ENCODE data around the gene TNS3. TPM values are rescaled to one million over a fixed set of nuclear protein-coding genes. Genes with fewer than 3 reads are reported as not detected.
A peak's percentile ranks its signal among the peaks of the same experiment; 100 is the strongest.

TNS3 gene
- total and polyA plus RNA-seq, 2 of the 13 experiments (the other 11 are each of a cell fraction or from before 2014, with no cell fraction given) = 52.9 to 55.7 TPM

DNA sequence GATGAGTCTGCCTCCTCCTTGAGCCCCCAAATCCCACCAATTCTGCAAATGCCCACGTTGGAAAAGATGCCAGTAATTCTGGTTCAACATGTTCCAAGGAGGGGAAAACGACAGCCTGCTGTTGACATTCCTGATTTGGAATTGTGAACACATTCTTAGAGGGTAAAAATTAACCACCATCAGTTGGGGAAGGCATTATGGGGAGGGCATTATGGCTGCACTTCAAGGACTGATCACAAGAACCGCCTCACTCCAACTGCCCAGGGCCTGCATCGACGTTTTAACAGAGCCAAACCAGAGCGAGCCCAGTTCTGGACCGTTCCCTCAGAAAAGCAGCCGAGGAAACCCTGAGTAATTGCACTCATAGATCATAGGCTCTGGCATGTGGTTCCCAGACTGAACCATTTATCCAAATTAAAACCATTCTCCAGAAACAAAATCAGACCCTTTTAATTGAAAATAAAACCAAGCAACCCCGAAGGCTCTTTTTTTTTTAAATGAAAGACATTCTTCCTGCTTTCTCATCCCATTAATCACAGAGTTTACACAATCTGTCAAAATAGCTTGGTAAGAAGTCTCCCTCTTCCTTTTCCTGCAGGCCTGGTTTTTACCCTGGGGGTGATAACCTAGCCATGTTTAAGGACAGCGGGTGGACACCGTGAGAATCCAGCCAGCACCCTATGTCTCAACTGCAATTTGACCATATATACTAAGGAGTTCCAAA is 8.0 kb downstream of the TNS3 start (continued):
- TF ChIP-seq, protein P1, sequence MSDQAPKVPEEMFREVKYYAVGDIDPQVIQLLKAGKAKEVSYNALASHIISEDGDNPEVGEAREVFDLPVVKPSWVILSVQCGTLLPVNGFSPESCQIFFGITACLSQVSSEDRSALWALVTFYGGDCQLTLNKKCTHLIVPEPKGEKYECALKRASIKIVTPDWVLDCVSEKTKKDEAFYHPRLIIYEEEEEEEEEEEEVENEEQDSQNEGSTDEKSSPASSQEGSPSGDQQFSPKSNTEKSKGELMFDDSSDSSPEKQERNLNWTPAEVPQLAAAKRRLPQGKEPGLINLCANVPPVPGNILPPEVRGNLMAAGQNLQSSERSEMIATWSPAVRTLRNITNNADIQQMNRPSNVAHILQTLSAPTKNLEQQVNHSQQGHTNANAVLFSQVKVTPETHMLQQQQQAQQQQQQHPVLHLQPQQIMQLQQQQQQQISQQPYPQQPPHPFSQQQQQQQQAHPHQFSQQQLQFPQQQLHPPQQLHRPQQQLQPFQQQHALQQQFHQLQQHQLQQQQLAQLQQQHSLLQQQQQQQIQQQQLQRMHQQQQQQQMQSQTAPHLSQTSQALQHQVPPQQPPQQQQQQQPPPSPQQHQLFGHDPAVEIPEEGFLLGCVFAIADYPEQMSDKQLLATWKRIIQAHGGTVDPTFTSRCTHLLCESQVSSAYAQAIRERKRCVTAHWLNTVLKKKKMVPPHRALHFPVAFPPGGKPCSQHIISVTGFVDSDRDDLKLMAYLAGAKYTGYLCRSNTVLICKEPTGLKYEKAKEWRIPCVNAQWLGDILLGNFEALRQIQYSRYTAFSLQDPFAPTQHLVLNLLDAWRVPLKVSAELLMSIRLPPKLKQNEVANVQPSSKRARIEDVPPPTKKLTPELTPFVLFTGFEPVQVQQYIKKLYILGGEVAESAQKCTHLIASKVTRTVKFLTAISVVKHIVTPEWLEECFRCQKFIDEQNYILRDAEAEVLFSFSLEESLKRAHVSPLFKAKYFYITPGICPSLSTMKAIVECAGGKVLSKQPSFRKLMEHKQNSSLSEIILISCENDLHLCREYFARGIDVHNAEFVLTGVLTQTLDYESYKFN (CRISPR knock-in tag; conservative IDR thresholded peaks at IDR 0.05) = peak; percentile 80
- TF ChIP-seq, protein P2, sequence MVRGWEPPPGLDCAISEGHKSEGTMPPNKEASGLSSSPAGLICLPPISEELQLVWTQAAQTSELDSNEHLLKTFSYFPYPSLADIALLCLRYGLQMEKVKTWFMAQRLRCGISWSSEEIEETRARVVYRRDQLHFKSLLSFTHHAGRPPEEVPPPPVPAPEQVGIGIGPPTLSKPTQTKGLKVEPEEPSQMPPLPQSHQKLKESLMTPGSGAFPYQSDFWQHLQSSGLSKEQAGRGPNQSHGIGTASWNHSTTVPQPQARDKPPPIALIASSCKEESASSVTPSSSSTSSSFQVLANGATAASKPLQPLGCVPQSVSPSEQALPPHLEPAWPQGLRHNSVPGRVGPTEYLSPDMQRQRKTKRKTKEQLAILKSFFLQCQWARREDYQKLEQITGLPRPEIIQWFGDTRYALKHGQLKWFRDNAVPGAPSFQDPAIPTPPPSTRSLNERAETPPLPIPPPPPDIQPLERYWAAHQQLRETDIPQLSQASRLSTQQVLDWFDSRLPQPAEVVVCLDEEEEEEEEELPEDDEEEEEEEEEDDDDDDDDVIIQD (CRISPR knock-in tag; IDR thresholded peaks at IDR 0.05; ENCODE audit: low read depth) = 0 out of 2 replicates have a peak, but pooled peaks have one; percentile 56
- TF ChIP-seq HDAC1 (CRISPR knock-in tag; IDR thresholded peaks at IDR 0.05) (peak; percentile 65), EED (CRISPR knock-in tag; IDR thresholded peaks at IDR 0.05) (no peak), ZNF790 (CRISPR knock-in tag; IDR thresholded peaks at IDR 0.05; ENCODE audit: borderline replicate concordance) (no peak), PCBP1 (IDR thresholded peaks at IDR 0.05; ENCODE audit: borderline replicate concordance, low read depth, low read length) (no peak), CHD2 (IDR thresholded peaks at IDR 0.05; ENCODE audit: low read depth, low read length) (no peak), ZSCAN12 (CRISPR knock-in tag; IDR thresholded peaks at IDR 0.05) (no peak), SOX13 (IDR thresholded peaks at IDR 0.05) (no peak), SOX13 (CRISPR knock-in tag; conservative IDR thresholded peaks at IDR 0.05 in 1 of 2, IDR thresholded peaks at IDR 0.05 in 1 of 2) (peak in 1 of 2 experiments; percentile 82; a peak in 2 of 4 replicates), ZNF761 (CRISPR knock-in tag; conservative IDR thresholded peaks at IDR 0.05) (no peak)
- TF ChIP-seq, protein P3, sequence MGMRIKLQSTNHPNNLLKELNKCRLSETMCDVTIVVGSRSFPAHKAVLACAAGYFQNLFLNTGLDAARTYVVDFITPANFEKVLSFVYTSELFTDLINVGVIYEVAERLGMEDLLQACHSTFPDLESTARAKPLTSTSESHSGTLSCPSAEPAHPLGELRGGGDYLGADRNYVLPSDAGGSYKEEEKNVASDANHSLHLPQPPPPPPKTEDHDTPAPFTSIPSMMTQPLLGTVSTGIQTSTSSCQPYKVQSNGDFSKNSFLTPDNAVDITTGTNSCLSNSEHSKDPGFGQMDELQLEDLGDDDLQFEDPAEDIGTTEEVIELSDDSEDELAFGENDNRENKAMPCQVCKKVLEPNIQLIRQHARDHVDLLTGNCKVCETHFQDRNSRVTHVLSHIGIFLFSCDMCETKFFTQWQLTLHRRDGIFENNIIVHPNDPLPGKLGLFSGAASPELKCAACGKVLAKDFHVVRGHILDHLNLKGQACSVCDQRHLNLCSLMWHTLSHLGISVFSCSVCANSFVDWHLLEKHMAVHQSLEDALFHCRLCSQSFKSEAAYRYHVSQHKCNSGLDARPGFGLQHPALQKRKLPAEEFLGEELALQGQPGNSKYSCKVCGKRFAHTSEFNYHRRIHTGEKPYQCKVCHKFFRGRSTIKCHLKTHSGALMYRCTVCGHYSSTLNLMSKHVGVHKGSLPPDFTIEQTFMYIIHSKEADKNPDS (CRISPR knock-in tag; IDR thresholded peaks at IDR 0.05) = no peak
- TF ChIP-seq, protein P4, sequence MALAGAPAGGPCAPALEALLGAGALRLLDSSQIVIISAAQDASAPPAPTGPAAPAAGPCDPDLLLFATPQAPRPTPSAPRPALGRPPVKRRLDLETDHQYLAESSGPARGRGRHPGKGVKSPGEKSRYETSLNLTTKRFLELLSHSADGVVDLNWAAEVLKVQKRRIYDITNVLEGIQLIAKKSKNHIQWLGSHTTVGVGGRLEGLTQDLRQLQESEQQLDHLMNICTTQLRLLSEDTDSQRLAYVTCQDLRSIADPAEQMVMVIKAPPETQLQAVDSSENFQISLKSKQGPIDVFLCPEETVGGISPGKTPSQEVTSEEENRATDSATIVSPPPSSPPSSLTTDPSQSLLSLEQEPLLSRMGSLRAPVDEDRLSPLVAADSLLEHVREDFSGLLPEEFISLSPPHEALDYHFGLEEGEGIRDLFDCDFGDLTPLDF (CRISPR knock-in tag; IDR thresholded peaks at IDR 0.05) = no peak

Measured in HepG2 (cell line).